IgD-negative memory B cell (primary cell): ENCODE measurements around the gene KLK15. TPM values are rescaled to one million over a fixed set of nuclear protein-coding genes. Genes with fewer than 3 reads are reported as not detected.

Experiments
- H3K27ac Mint-ChIP-seq, 3 donors: one replicate each; pipeline ENCODE4 v1.8.0; 2020 to 2022; ENCODE audit warnings: mild to moderate bottlenecking in 3 of 3, mixed read lengths in 3 of 3, moderate library complexity in 1 of 3
- H3K27me3 Mint-ChIP-seq: one replicate; pipeline ENCODE4 v1.8.0; 2021; ENCODE audit warnings: mixed read lengths
- H3K36me3 Mint-ChIP-seq: one replicate; pipeline ENCODE4 v1.8.0; 2020; ENCODE audit warnings: mild to moderate bottlenecking, mixed read lengths
- H3K4me1 Mint-ChIP-seq, 3 donors: one replicate each; pipeline ENCODE4 v1.8.0; 2020 to 2022; ENCODE audit warnings: mixed read lengths in 3 of 3, mild to moderate bottlenecking in 1 of 3
- H3K4me3 Mint-ChIP-seq, 4 donors: one replicate each; pipeline ENCODE4 v1.8.0; 2020 to 2022; ENCODE audit warnings: mild to moderate bottlenecking in 4 of 4, mixed read lengths in 4 of 4, moderate library complexity in 3 of 4
- H3K9me3 Mint-ChIP-seq, 3 donors: one replicate each; pipeline ENCODE4 v1.8.0; 2020 to 2021; ENCODE audit warnings: mixed read lengths in 3 of 3, mild to moderate bottlenecking in 1 of 3
- polyA plus RNA-seq: library from polyadenylated mRNA; unstranded; fragments of 300-500 nt; fragmentation: Illumina TruSeq; gene quantifications from one replicate; pipeline ENCODE4 v1.2.3, GENCODE V29; 2021

Gene KLK15
- polyA plus RNA-seq, 1 donor from 2014 or later, result not detected

DNA sequence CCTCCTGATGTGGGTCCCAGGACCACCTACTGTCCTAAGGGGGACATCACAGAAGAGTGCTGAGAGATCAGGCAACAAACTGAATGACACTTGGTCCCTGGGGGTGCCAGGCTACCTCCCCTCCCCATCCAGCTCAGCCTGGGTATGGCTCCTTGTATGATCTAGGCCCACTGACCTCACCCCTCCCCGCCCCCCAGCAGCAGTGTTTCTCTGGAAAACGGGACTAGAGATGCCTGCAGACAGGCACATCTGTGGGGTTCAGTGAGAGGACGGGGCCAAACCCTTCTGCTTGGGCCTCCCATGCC, 33.9 kb downstream of the KLK15 start:
- Mint-ChIP-seq H3K4me3 (no peak overlapping the region), H3K4me1 (peaks cover 9 to 26% (median 20%) of the 10 kb centered on the region in 3 donors), H3K36me3 (peaks cover 5% of the 10 kb centered on the region), H3K9me3 (peaks cover 0 to 2% (median 0%) of the 10 kb centered on the region in 3 donors), H3K27ac (no peak overlapping the region), H3K27me3 (no peaks in the 10 kb centered on the region)

DNA sequence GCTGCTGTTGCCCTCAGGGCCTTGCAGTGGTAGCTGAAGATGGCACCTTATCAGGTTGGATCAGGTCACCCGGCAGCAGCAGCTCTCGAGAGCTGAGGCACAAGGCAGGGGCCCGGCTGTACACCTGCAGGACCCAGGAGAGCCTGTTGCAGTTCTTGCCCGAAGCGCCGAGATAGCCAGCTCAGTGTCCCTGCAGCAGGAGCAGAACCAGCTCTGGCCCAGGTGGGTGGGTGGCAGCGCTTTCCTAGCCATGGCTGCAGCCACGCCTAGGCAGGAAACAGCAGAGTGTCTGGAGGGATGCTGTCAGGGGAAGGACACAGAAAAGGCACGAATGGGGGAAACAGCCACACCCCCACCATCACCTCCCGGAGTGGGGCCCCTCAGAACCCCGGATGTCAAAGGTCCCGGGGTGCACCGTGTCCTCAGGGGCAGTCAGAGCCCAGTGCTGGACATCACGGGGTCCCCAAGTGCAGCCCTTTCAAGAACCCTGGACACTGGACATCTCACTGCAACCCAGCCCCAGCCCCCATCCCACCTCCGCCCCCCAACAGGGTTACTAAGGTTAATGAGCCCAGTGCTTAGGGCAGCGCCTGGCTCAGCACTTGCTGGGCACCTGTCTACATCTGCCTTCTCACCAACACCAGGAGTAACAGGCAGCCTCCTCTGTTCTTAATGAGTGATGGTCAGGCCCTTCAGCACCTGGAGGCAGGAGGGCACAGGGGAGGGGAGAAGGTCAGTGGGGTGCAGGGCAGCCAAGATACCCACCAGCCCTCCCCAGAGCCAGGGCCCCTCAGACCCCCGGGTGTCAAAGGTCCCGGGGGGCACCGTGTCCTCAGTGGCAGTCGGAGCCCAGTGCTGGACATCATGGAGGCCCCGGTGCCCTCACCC, 34.5 kb downstream of the KLK15 start:
- Mint-ChIP-seq H3K27me3 (no peaks in the 10 kb centered on the region), H3K27ac (no peak overlapping the region), H3K9me3 (no peaks in the 10 kb centered on the region), H3K4me1 (peaks cover 11 to 29% (median 25%) of the 10 kb centered on the region in 3 donors), H3K4me3 (no peak overlapping the region), H3K36me3 (peaks cover 5% of the 10 kb centered on the region)

DNA sequence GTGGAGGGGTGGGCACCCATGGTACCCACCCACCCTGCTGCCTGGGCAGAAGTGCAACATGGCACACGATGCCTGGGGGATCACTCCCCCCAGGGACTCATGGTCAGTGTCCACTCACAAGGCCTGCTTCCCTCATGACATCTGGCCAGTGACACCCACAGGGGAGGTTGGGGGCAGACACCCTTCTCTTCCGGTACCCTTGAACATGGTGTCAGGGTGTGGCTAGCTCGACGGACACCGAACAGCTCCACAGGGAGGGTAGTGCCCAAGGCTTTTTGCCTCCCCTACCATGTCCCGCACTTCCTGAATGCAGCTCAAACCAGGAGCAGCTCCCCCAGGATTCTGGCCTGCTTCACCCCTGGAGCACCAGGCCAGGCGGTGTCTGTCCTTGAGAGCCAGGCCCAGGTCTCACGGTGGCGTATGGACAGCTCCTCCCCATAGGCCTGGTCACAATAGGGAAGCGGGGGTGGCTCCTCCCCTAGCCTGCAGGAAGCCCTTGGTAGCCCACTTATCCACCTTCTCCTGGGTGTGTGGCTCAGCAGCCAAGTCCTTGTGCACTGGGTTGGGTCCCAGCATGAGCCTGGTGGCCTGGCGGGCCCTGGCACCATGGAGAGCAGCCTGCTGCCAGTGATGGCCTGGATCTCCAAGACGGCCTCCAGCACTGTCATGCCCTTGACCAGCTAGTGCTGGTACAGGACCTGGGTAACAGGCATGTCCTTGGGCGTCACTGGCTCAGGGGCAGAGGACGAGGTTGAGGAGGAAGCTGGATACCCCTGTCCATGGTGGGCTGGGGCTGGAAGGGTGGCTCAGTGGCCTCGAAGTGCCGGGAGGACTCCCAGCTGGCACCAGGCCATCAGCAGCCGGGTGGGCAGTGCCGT, 35.4 kb downstream of the KLK15 start:
- Mint-ChIP-seq H3K36me3 (peaks cover 5% of the 10 kb centered on the region), H3K9me3 (no peaks in the 10 kb centered on the region)

DNA sequence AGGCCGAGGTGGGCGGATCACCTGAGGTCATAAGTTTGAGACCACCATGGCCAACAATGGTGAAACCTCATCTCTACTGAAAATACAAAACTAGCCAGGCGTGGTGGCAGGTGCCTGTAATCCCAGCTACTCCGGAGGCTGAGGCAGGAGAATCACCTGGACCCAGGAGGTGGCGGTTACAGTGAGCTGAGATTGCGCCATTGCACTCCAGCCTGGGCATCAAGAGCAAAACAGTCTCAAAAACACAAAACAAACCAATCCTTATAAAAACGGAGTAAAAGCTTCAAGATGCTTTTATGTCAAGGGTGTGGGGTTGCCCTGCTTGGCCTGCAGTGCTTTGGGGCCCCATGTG, 36.0 kb downstream of the KLK15 start:
- no peaks in the 10 kb centered on the region for H3K27me3 Mint-ChIP-seq
- H3K4me3 Mint-ChIP-seq, result no peak overlapping the region
- peaks cover 5% of the 10 kb centered on the region for H3K36me3 Mint-ChIP-seq
- H3K4me1 Mint-ChIP-seq, result peaks cover 7 to 18% (median 14%) of the 10 kb centered on the region in 3 donors
- H3K27ac Mint-ChIP-seq, result no peak overlapping the region
- no peaks in the 10 kb centered on the region for H3K9me3 Mint-ChIP-seq

More for the DNA sequence above, 35.4 kb downstream of the KLK15 start:
- Mint-ChIP-seq H3K4me1 (peaks cover 12 to 22% (median 17%) of the 10 kb centered on the region in 3 donors), H3K27me3 (no peaks in the 10 kb centered on the region), H3K4me3 (no peak overlapping the region), H3K27ac (peak overlapping the region in 1 of 3 donors; percentile 9)

DNA sequence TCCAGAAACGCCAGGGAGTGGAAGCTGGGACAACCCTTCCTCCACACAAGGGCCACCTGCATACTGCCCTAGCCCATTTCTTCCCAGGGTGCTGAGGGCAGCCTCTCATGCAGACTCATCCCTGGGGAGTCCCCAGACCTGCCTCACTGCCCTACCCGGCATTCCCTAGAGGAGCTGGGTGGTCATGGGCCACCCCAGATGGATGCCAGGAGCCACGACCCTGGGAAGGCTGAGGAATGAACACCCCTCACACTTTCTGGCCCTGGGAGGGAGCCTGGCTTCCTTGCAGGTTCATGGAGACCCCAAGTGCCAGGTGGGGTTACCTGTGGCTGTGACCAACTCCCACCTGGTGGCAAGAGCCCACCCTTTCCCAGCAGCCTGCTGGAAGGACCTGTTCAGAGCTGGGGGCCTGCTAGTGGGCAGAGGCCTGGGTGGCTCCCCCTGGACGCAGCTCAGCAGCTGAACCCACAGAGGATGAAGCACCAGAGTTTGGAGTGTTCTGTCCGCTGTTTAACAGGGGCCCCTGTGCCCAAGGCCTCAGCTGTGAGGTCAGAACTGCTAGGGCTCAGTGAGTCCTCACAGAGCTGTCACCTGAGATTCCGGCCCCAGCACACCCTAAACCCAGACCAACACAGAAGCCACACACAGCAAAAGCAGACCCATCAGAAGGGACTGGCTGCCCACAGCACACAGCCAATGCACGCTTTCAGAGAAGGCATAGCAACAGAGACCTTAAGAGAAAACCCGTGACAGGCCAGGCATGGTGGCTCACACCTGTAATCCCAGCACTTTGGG, 36.5 kb downstream of the KLK15 start:
- peaks cover 7 to 15% (median 12%) of the 10 kb centered on the region in 3 donors for H3K4me1 Mint-ChIP-seq
- H3K27me3 Mint-ChIP-seq, result no peaks in the 10 kb centered on the region
- no peak overlapping the region for H3K4me3 Mint-ChIP-seq
- H3K9me3 Mint-ChIP-seq, result no peaks in the 10 kb centered on the region
- peak overlapping the region in 1 of 3 donors; percentile 63 for H3K27ac Mint-ChIP-seq
- peaks cover 5% of the 10 kb centered on the region for H3K36me3 Mint-ChIP-seq

DNA sequence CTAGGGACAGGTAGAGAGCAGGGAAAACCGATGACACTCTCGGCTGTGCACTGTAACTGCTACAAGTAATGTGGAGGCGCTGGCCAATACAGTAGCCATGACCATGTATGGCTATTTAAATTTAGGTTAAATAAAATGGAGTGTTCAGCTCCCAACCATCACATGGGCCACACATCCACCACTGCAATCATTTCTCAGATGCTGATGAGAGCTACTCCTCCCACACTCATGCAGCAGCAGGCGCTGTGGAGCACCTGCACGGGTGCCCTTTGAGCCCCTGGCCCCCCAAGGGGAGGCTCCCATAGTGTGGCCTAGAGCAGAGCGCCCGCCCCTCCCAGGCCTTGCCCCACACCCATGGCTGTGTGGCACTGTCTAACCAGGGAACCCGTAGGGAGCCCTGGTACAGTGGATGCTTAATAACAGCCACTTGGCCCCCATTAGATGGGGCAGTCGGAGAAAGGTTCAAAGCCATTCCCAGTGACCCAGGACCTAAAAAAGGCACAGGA, 37.2 kb downstream of the KLK15 start:
- Mint-ChIP-seq H3K36me3 (peaks cover 5% of the 10 kb centered on the region), H3K4me1 (peaks cover 7 to 15% (median 11%) of the 10 kb centered on the region in 3 donors), H3K27me3 (no peaks in the 10 kb centered on the region), H3K27ac (no peak overlapping the region), H3K9me3 (no peaks in the 10 kb centered on the region), H3K4me3 (no peak overlapping the region)

DNA sequence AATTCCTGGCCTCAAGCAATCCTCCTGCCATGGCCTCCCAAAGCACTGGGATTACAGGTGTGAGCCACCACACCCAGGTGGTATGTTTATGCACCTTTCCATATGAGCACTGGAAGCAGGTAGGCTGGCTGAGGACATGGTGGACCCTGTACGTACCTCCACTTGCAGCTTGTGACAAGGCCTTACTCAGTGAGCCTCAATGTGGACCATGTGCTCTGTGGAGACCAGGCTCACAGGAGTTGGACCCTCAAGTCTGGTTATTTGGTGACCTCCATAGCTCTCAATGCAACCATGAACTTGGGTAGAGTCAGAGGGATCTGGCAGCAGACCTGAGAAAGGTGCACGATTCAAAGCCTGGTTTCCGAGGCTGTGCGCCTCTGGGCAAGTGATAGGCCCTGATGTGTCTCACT, 37.7 kb downstream of the KLK15 start:
- Mint-ChIP-seq H3K27me3 (no peaks in the 10 kb centered on the region), H3K4me3 (no peak overlapping the region), H3K36me3 (peaks cover 5% of the 10 kb centered on the region), H3K27ac (no peak overlapping the region), H3K9me3 (no peaks in the 10 kb centered on the region), H3K4me1 (peaks cover 7 to 13% (median 11%) of the 10 kb centered on the region in 3 donors)

DNA sequence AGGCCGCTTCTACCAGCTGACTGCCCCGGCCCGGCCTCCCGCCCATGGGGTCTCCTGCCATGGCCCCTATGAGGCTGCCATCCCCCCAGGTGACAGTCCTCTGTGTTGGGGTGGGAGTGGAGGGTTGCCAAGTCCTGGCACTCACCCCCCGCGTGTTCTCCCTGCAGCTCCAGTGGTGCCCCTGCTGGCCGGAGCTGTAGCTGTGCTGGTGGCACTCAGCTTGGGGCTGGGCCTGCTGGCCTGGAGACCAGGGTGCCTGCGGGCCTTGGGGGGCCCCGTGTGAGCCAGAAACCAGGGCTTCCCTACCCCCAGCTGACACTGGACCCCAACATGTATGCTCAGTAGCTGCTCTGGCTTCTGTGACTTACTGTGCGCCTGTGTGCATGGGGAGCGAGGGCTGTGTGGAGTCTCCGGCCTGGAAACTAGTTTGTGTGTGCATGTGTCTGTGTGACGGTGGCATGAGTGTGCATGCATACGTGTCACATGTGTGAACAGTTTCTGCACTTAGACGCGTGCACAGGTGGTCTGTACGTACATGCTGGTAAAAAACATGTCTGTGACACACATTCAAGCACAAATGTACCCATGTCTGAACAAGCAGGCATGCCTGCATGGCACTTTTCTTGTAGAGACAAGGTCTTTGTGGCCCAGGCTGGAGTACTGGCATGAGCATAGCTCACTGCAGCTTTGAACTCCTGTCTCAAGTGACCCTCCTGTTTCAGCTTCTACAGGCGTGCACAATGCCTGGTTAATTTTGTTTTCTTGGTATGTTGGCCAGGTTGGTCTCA, 38.3 kb downstream of the KLK15 start:
- Mint-ChIP-seq H3K4me1 (peaks cover 7 to 13% (median 9%) of the 10 kb centered on the region in 3 donors), H3K27me3 (no peaks in the 10 kb centered on the region), H3K27ac (peak overlapping the region in 2 of 3 donors; percentile 44 to 89), H3K9me3 (no peaks in the 10 kb centered on the region), H3K4me3 (peak overlapping the region in 2 of 4 donors; percentile 41 to 58), H3K36me3 (peaks cover 2% of the 10 kb centered on the region)

DNA sequence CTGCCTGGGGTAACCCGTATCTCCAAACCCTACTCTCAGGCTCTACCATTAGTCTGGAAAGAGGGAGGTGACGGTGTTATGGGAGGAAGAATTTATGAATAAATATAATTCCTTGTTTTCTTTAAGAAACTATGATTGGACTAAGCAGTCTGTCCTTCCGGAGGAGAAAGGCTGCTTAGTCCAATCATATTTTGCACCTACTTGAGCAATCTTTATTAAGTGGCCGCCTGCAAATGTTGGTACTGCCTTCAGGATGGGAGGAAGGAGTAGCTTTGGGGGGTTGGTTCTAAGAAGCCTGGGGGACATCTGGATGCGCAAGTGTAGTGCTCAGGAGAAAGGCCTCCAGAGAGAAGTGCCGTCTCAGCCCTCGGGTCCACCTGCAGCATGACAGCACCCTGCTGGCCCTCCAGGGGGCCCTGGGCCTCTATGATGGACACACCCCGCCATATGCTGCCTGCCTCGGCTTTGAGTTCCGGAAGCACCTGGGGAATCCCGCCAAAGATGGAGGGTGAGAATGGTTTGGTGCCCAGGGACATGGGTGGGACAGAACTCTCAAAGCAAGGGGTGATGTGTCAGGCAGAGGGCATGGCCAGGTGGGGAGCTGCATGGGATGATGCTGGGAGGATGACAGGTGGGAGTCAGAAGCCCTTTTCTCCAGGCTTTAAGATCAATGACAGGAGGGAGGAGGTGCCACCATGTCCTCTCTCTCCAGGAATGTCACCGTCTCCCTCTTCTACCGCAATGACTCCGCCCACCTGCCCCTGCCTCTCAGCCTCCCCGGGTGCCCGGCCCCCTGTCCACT, 39.1 kb downstream of the KLK15 start:
- Mint-ChIP-seq H3K27ac (peak overlapping the region in 1 of 3 donors; percentile 89), H3K36me3 (peaks cover 1% of the 10 kb centered on the region), H3K27me3 (no peaks in the 10 kb centered on the region)

DNA sequence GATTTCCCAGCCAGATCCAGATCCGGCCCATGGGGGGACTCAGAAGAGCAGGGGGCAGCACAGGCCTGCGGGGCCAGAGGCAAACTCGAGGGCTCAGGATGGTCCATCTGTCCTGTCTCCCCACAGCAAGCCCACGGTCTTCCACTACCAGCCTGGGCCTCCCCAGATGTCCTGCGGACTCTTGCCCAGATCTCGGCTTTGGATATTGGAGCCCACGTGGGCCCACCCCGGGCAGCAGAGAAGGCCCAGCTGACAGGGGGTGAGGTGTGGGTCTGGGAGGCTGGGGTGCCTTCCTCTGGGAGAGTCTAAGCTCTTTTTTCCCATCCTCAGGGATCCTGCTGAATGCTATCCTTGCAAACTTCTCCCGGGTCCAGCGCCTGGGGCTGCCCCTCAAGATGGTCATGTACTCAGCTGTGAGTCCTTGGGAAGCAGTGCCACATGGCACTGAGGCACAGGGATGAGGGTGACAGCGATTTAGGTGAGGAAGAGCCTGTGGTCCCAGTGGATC, 39.8 kb downstream of the KLK15 start:
- peaks cover 1% of the 10 kb centered on the region for H3K36me3 Mint-ChIP-seq
- H3K27me3 Mint-ChIP-seq, result no peaks in the 10 kb centered on the region
- H3K9me3 Mint-ChIP-seq, result no peaks in the 10 kb centered on the region
- H3K27ac Mint-ChIP-seq, result no peak overlapping the region
- H3K4me1 Mint-ChIP-seq, result peaks cover 7 to 13% (median 9%) of the 10 kb centered on the region in 3 donors
- peak overlapping the region in 1 of 4 donors; percentile 68 for H3K4me3 Mint-ChIP-seq

More for the DNA sequence above, 39.1 kb downstream of the KLK15 start:
- Mint-ChIP-seq H3K4me1 (peaks cover 7 to 13% (median 9%) of the 10 kb centered on the region in 3 donors), H3K9me3 (no peaks in the 10 kb centered on the region), H3K4me3 (peak overlapping the region in 2 of 4 donors; percentile 39 to 68)

DNA sequence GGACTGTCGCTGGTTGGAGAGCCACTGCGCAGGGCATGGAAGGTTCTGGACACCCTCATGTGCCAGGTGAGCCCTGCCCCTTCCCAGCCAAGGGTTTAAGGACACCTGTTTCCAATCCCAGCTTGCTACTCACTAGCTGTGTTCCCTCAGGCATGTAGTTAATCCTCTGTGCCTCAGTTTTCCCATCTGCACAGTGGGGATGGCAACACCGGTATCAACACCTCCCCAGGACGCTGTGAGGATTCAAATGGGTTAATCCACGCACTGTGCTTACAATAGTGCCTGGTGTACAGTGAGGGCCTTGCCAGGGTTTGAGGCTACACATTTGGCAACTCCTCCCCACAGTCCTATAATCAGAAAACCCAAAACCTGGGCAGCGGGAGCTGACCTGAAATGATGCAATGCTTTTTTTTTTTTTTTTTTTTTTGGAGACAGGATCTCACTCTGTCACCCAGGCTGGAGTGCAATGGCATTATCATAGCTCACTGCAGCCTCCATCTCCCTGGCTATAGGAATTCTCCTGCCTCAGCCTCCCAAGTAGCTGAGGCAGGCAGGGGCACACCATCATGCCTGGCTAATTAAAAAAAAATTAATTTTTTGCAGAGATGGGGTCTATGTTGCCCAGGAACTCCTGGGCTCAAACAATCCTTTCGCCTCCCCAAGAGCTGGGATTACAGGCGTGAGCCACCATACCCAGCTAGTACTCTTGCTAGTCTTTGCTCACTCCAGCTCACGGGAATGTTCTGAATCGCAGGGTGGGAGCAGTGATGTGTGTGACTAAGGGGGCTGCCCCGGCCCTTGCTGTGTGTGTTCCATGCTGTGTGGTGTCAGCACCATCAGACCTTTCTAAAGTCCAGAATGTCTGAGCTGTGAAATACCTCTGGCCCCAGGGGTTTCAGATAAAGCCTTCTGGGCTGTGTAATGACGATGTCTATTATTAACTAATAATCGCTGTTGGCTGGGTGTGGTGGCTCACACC, 40.8 kb downstream of the KLK15 start:
- Mint-ChIP-seq H3K36me3 (peaks cover 4% of the 10 kb centered on the region), H3K4me3 (no peak overlapping the region), H3K4me1 (peaks cover 7 to 13% (median 9%) of the 10 kb centered on the region in 3 donors), H3K9me3 (no peaks in the 10 kb centered on the region), H3K27ac (no peak overlapping the region), H3K27me3 (no peaks in the 10 kb centered on the region)

DNA sequence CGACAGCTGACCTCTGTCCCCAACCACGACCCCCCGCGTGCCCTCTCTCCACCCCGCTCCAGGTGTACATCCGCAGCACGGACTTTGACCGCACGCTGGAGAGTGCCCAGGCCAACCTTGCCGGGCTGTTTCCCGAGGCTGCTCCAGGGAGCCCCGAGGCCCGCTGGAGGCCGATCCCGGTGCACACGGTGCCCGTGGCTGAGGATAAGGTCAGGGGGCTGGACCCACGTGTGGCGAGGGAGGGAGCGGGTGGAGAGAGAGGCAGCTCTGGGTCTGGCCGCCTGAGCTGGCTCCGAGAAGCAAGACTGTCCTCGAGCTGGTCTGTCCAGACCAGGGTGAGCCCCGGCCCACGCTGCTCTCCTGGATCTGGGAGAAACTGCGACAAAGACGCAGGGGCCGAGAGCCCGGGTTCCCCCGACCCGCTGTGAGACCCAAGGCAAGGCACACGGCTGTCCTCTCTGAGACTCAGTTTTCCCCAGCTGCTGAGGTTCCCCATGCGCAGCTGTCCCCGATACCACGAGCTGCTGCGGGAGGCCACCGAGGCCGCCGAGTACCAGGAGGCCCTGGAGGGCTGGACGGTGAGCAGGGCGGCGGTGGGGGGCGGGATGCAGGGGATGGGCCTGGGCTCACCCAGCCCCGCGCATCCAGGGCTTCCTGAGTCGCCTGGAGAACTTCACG, 41.6 kb downstream of the KLK15 start:
- no peaks in the 10 kb centered on the region for H3K9me3 Mint-ChIP-seq
- H3K36me3 Mint-ChIP-seq, result peaks cover 4% of the 10 kb centered on the region
- H3K4me3 Mint-ChIP-seq, result no peak overlapping the region
- H3K4me1 Mint-ChIP-seq, result peaks cover 7 to 13% (median 9%) of the 10 kb centered on the region in 3 donors
- H3K27ac Mint-ChIP-seq, result no peak overlapping the region
- no peaks in the 10 kb centered on the region for H3K27me3 Mint-ChIP-seq
